ENCODE results near the gene WDFY1.
"Not testable (repeated sequence)": the region's sequence is repeated elsewhere in the genome, so short reads cannot be mapped to it uniquely, and the experiment has no call there.

WDFY1 gene

GRCh38 chr2:223959688-223960087, 14.6 kb upstream of the WDFY1 start:
- no peak for DNase-seq (ENCODE audit: low read depth in 1 of 2, low spot score in 1 of 2)

GRCh38 chr2:223957092-223957851, 12.1 kb upstream of the WDFY1 start, which contains the start of gene MRPL44:
MRPL44 (plus strand) TSS chr2:223957463; CDS start chr2:223957473, 10 bp downstream.
- peak; percentile 96 to 97 for DNase-seq (ENCODE audit: low read depth in 1 of 2, low spot score in 1 of 2)

GRCh38 chr2:223956300-223956699, 11.2 kb upstream of the WDFY1 start:
- DNase-seq (ENCODE audit: low read depth in 1 of 2, low spot score in 1 of 2), result no peak

GRCh38 chr2:223954401-223954800, 9.3 kb upstream of the WDFY1 start:
- DNase-seq (ENCODE audit: low read depth in 1 of 2, low spot score in 1 of 2), result no peak

GRCh38 chr2:223952280-223952968, 7.3 kb upstream of the WDFY1 start:
- no peak for DNase-seq (ENCODE audit: low read depth in 1 of 2, low spot score in 1 of 2)

- no peak for DNase-seq (ENCODE audit: low read depth in 1 of 2, low spot score in 1 of 2)
These were observed 5.6 kb upstream of the WDFY1 start for GRCh38 chr2:223950448-223951347.

GRCh38 chr2:223949241-223949840, 4.2 kb upstream of the WDFY1 start:
- no peak for DNase-seq (ENCODE audit: low read depth in 1 of 2, low spot score in 1 of 2)

- DNase-seq (ENCODE audit: low read depth in 1 of 2, low spot score in 1 of 2), result no peak
These were observed 2.6 kb upstream of the WDFY1 start for GRCh38 chr2:223947711-223948205.

GRCh38 chr2:223945755-223946154, 620 bp upstream of the WDFY1 start:
- no peak for DNase-seq (ENCODE audit: low read depth in 1 of 2, low spot score in 1 of 2)

GRCh38 chr2:223944166-223944702, 901 bp downstream of the WDFY1 start:
- DNase-seq (ENCODE audit: low read depth in 1 of 2, low spot score in 1 of 2), result peak in 1 of 2 donors; percentile 14

- no peak for DNase-seq (ENCODE audit: low read depth in 1 of 2, low spot score in 1 of 2)
These were observed 1.6 kb downstream of the WDFY1 start for GRCh38 chr2:223943561-223944008.

- no peak for DNase-seq (ENCODE audit: low read depth in 1 of 2, low spot score in 1 of 2)
These were observed 2.0 kb downstream of the WDFY1 start for GRCh38 chr2:223943135-223943534.

GRCh38 chr2:223941579-223942277, 3.4 kb downstream of the WDFY1 start:
- DNase-seq (ENCODE audit: low read depth in 1 of 2, low spot score in 1 of 2), result peak in 1 of 2 donors; percentile 58

GRCh38 chr2:223939438-223939837, 5.7 kb downstream of the WDFY1 start:
- DNase-seq (ENCODE audit: low read depth in 1 of 2, low spot score in 1 of 2), result not testable (repeated sequence)

GRCh38 chr2:223937535-223937934, 7.6 kb downstream of the WDFY1 start:
- DNase-seq (ENCODE audit: low read depth in 1 of 2, low spot score in 1 of 2), result no peak

GRCh38 chr2:223936862-223937326, 8.2 kb downstream of the WDFY1 start:
- DNase-seq (ENCODE audit: low read depth in 1 of 2, low spot score in 1 of 2), result no peak

- DNase-seq (ENCODE audit: low read depth in 1 of 2, low spot score in 1 of 2), result no peak
These were observed 9.5 kb downstream of the WDFY1 start for GRCh38 chr2:223935459-223936125.

GRCh38 chr2:223934870-223935269, 10.3 kb downstream of the WDFY1 start:
- DNase-seq (ENCODE audit: low read depth in 1 of 2, low spot score in 1 of 2), result no peak
